ENCODE results near the gene DDX39A. TPM values are rescaled to one million over a fixed set of nuclear protein-coding genes. Genes with fewer than 3 reads are reported as not detected.

The DDX39A gene
- total and polyA plus RNA-seq, 2 of the 13 experiments (the other 11 are each of a cell fraction or from before 2014, with no cell fraction given): 34.6 to 90.4 TPM

DNA sequence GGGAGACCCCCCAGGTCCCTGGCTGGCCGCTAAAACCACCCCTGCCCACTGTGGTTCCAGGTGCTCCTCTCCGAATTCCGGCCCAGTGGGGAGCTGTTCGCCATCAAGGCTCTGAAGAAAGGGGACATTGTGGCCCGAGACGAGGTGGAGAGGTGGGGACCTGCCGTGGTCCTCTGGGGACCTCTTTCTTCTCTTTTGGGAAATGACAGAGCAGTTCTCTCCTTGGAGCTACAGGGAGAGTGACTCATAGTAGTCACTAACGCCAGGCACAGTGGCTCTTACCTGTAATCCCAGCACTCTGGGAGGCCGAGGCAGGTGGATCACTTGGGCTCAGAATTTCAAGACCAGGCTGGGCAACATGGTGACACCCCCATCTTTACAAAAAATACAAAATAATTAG lies 48.7 kb upstream of the DDX39A start:
- Histone ChIP-seq H3K9ac (ENCODE audit: insufficient read depth, low read depth, low read length) (no peak overlapping the region), H3K79me2 (ENCODE audit: insufficient read depth, low read length) (no peaks in the 10 kb centered on the region), H3K4me3 (replicated peaks in 1 of 3; ENCODE audit: insufficient read depth in 1 of 3, low read depth in 2 of 3, low read length in 3 of 3) (no peak overlapping the region), H3K9me3 (ENCODE audit: low read length) (no peaks in the 10 kb centered on the region), H3K4me2 (ENCODE audit: low read depth, low read length) (no peak overlapping the region), H2AFZ (ENCODE audit: low read length) (no peak overlapping the region), H3K27me3 (ENCODE audit: control insufficient read depth in 1 of 2, insufficient read depth in 2 of 2, low read length in 2 of 2) (no peaks in the 10 kb centered on the region; a peak in 1 of 5 replicates), H4K20me1 (ENCODE audit: insufficient read depth, low read length) (no peaks in the 10 kb centered on the region), H3K27ac (ENCODE audit: extremely low read length, insufficient read depth, low read length) (no peak overlapping the region), H3K36me3 (replicated peaks in 1 of 2; ENCODE audit: control insufficient read depth in 1 of 2, insufficient read depth in 2 of 2, low read length in 2 of 2) (peaks cover 5 to 13% of the 10 kb centered on the region in 2 experiments), H3K4me1 (ENCODE audit: insufficient read depth, low read length) (peaks cover 7% of the 10 kb centered on the region; the same call in 1 of the 2 replicates)
- 80% methylated on average over 4 of the region's 9 CpGs for WGBS (ENCODE audit: low lambda C conversion rate)
- no TSS peak for BruUV-seq (replicated peaks)
- TF ChIP-seq STAG1 (CRISPR knock-in tag; IDR thresholded peaks at IDR 0.05): peak; percentile 18; the same call in 1 of the 2 replicates
- no peak for TF ChIP-seq ZNF142 (CRISPR knock-in tag; IDR thresholded peaks at IDR 0.05)
- peak; percentile 34 for TF ChIP-seq CTCF (CRISPR knock-in tag; IDR thresholded peaks at IDR 0.05)
- in situ Hi-C loops (cut with HindIII; ENCODE audit: extremely low pct_ligation_motif_present, low pct_unique_long_range_greater_than_20kb): no loop called here
- intact Hi-C loops (cut with micrococcal nuclease; ENCODE audit: unreplicated experiment): no loop called here
- POLR2A ChIA-PET: interaction anchor here (1.1 kb wide), 1 partner anchor 51 kb away, joined by 3 read pairs; the partner anchor contains the start of gene DNAJB1
- DNase-seq (ENCODE audit: low spot score) (no peak), FAIRE-seq (no peak), ATAC-seq (no peak)
- CTCF ChIA-PET (ENCODE audit: low intra/inter-chr PET ratio, low total read pairs): no interaction called here
